DLD1 (cell line): ENCODE data around the gene RPS6KA5.
"Not testable (repeated sequence)": the region's sequence is repeated elsewhere in the genome, so short reads cannot be mapped to it uniquely, and the experiment has no call there.

Source experiments
- in situ Hi-C: cut with HindIII; loops from 2 replicates; pipeline ENCODE4 v1.10.0; 2017; ENCODE audit warnings: low sequenced_read_pairs

RPS6KA5 gene

GRCh38 chr14:91060351-91061055 lies at the start of gene RPS6KA5:
Gene RPS6KA5, minus strand, starts transcription at chr14:91060641. Its CDS starts 207 bp downstream, at chr14:91060434.
- in situ Hi-C loops = no loop called here

- in situ Hi-C loops = no loop called here
These were observed 48.6 kb upstream of the RPS6KA5 start for GRCh38 chr14:91108941-91109611.

- in situ Hi-C loops = no loop called here
These were observed 42.7 kb upstream of the RPS6KA5 start for GRCh38 chr14:91103116-91103515.

DNA sequence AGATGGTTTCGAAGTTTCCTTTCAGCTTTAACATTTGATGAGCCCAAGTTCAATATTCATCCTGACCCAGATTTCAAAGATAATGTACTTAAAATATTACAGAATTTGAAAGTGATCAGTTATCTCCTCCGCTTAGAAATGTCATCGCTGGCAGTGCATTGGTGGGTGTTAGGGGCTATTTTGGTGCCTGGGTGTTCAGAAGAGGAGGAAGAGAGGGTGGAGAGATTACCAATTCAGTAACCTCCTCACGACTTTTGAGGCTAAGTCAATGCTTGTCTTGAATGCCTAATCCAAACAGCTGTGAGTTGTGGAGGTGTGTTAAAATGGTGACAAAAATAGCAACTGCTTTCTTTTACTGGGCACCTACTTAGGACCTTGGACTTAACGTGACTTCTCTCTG lies 39.7 kb upstream of the RPS6KA5 start:
- in situ Hi-C loops = no loop called here

DNA sequence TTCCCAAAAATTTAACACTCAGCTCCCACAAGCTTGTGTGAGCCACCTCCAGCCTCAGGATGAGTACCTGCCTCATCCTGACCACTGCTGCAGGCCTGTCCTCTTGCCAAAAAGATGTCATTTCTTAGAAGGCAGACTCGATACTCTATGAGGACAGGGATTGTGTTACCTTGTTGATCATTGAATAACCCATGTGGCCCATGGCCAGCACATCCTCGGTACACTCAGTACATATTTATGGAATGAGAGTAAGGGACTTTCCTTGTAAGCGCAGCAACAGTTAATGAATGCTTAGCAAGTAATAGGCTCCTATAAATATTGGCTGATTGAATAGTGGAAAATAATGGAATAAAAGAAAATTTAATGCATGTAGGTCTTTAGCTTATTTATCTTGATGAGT lies 38.1 kb upstream of the RPS6KA5 start:
- in situ Hi-C loops = no loop called here

GRCh38 chr14:91097657-91098056 lies 37.2 kb upstream of the RPS6KA5 start:
- in situ Hi-C loops = not testable (repeated sequence)

DNA sequence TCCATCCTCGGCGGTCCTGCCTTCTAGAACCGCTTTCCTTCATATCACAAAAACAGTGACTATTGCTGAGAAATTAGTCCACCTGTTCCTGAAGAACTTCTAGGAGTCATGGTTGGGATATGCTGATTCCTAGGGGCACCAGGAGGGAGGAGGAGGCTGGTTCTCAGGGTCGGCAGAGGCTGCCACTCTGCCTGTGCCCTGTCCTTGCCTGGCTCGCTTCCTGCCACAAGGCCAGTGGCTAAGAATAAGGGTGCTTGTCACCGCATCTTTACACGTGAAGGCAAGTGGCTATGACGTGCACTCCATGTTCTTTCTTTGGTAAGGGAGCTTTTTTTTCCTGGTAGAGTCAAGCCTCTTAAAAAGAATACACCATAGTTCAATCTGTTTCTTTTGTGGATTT lies 34.7 kb upstream of the RPS6KA5 start:
- in situ Hi-C loops = no loop called here

GRCh38 chr14:91094772-91095171 lies 34.3 kb upstream of the RPS6KA5 start:
- in situ Hi-C loops = no loop called here

GRCh38 chr14:91093743-91094472 lies 33.5 kb upstream of the RPS6KA5 start:
- in situ Hi-C loops = not testable (repeated sequence)

- in situ Hi-C loops = no loop called here
These were observed 31.6 kb upstream of the RPS6KA5 start for GRCh38 chr14:91092073-91092472.

- in situ Hi-C loops = no loop called here
These were observed 30.3 kb upstream of the RPS6KA5 start for GRCh38 chr14:91090743-91091142.

DNA sequence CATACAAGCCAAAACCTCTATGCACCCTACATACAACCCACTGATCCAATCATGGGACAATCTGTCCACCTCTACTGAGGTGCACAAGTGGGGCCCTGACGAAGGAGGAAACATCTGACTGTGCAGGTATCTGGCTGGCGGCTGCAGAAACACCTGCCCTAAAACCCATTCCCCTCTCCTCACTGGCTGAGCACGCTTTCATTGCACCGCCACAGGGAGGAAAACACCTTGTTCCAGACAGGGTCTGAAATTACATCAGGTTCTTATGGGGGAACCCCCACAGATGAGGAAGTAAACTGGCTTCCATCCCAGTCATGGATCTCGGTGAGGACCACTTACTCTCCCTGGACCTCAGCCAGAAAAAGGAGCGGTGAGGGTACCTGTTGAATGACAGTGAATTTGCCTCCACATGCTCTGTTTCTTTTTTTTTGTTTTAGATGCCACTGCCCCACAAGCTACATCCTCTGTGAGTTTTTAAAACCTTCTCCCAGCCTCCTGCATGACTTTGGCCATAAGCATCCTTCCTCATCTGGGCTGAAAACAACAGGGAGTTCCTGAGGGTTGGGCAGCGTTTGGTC lies 29.6 kb upstream of the RPS6KA5 start:
- in situ Hi-C loops = no loop called here

DNA sequence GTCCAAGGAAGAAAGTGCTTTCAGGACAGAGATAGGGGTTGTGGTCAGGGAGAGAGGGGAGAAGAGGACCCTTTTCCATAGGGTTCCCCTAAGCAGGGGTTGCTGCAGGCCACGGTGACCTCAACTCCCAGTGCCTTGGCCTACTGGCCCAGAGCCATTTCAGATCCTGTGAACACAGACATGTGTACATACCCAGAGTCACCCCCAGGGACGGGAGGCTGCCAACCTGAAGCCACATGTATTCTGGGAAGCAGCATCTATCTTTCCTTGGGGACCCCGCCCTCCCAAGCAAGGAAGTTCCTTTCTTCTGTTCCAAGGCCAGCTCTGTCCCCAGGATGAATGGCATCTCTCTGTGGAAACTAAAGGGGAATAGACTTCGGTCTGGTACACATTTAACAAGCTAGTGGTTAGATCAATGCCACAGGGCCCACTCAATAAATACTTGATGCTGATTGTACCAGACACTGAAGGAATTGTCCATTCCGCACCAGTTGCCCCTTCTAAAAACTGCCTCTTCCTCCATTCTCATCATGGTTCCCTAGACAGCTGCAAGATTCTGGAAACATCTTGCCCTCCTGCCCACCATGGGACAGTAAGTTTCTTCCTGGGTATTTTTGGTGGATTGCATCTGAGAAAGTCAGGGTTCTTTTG lies 28.3 kb upstream of the RPS6KA5 start:
- in situ Hi-C loops = no loop called here

DNA sequence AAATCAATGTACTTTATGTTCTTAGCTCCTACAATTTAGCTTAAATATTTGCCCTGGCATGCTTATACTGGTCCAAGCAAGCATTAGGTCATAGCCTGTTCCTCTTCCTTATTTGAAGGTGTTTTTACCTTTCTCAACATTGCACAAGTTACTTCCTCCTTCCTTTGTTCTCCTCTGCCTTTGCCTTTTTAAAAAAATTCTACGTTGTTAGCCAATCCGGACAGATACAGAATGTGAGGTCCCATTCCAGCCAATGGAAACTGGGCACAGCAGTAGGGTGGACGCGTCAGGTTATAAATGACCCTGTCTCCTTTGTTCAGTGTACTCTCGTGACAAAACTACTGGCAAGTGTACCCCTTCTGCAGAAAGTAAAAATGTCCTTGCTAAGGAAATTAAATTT lies 27.0 kb upstream of the RPS6KA5 start:
- in situ Hi-C loops = not testable (repeated sequence)

DNA sequence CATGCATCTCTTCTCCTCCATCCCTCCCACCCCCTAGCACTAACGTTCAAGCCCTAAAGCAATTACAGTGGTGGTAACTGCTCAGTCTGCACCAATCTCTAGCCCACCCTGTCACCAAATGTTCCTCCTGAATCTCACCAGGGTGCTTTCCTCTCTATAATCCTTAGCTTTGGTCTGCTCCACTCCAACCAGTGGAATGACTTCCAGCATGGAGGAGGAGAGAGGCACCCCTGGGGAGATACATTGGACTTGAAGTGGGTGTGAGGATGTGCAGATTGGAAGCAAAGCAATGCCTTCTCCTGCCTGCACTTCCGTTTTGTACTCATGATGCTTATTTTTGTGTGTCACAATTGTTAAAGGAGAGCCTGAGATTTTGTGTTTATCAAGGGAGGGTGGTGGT lies 24.1 kb upstream of the RPS6KA5 start:
- in situ Hi-C loops = no loop called here

DNA sequence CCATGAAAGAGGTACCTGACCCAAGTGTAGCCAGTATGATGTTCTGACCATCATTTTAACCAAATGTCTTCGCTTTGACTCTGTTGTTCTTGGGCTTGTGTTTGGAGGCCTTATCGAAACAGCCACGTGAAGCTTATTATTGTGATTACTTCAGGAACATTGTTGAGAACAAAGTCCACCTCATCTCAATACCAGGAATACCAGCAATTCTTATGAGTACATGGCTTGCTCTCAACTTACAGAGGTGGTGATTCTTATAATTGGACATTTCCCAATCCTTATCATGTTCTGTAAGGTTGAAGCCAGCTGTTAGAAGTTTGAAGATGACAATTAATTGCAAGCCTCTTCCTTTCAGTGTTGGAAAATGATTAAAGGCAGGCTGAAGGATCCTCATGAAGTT lies 21.8 kb upstream of the RPS6KA5 start:
- in situ Hi-C loops = no loop called here

DNA sequence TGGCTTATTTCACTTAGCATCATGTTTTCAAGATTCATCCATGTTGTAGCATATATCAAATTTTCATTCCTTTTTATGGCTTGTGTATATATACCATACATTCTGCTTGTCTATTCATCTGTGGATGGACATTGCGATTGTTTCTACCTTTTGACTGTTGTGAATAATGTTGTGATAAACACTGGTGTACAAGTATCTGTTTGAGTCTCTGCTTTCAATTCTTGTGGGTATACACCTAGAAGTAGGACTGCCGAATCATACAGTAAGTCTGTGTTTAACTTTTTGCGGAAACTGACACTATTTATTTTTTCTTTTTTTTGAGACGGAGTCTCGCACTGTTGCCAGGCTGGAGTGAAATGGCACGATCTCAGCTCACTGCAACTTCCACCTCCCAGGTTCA lies 19.6 kb upstream of the RPS6KA5 start:
- in situ Hi-C loops = no loop called here

DNA sequence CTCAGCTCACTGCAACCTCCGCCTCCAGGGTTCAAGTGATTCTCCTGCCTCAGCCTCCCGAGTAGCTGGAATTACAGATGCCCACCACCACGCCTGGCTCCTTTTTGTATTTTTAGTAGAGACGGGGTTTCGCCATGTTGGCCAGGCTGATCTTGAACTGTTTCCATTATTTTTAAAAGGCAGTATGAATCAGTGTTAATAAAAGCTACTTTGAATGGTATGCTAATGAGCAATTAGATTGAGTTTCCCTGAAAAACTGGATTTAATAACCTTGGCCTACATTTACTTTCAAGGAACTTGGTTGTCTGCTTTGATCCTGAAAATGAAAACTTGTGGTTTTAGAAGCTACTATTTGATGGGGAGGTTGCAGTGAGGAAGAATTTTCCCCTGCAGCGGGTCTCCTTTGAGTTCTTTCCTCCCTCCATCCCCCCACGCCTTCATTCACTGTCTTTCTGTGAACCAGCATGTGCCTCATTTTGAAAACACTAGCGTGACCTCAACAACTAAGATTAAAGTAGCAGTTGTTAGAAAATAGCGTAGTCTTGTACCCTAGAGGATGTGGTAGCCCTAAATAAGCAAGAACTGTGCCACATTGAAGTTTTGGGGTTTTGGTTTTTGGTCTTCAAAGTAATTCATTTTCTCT lies 17.8 kb upstream of the RPS6KA5 start:
- in situ Hi-C loops = no loop called here

- in situ Hi-C loops = no loop called here
These were observed 15.1 kb upstream of the RPS6KA5 start for GRCh38 chr14:91075553-91075952.

DNA sequence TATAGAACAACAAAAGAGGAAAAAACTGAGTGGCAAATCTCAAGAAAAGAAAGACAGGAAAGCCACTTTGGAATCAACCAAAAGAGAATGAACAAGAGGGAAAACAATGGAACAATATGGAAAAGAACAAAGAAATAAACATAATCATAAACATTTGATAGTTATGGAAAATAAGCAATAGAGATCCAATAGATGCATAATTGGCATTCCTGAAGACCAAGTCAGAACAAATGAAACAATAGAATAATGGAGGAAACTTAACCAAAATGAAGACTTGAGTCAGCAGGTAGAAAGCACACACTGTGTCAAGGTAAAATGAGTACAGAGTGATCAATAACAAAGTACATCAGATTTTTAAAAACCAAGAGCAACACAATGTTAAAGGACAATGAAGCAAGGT lies 10.1 kb upstream of the RPS6KA5 start:
- in situ Hi-C loops = no loop called here

- in situ Hi-C loops = no loop called here
These were observed 8.2 kb upstream of the RPS6KA5 start for GRCh38 chr14:91068642-91069041.
